B cell (primary cell): ENCODE measurements around the gene PKIB. TPM values are rescaled to one million over a fixed set of nuclear protein-coding genes. Genes with fewer than 3 reads are reported as not detected.

Source experiments
- ATAC-seq: fragments of 200-7000 bp; cut with Tn5 transposase; one replicate; pipeline ENCODE4 v1.10.0; 2021; ENCODE audit warnings: low read depth, mild to moderate bottlenecking, moderate number of reproducible peaks, moderate library complexity
- CTCF ChIA-PET: fragments of 350-600 bp; sonication (Branson Sonifier 250); formaldehyde crosslinking; loops from one replicate; lab custom pipeline; 2021; ENCODE audit warnings: antibody characterized with exemption, inconsistent platforms; lab: Charles Lee
- POLR2A ChIA-PET: fragments of 350-600 bp; sonication (Branson Sonifier 250); formaldehyde crosslinking; loops from one replicate; lab custom pipeline; 2021; ENCODE audit warnings: antibody characterized with exemption; lab: Charles Lee
- DNase-seq: peaks from one replicate; pipeline ENCODE4 v3.0.0; 2013
- H2AFZ ChIP-seq: 2 replicates; pipeline ENCODE4 v1.6.1; 2012; ENCODE audit warnings: mild to moderate bottlenecking, low read depth, low read length; ENCODE audit not compliant: insufficient read depth, poor library complexity, severe bottlenecking
- H3K27ac ChIP-seq, 2 donors: 1 replicate in 1 of 2; 2 replicates in 1 of 2; pipeline ENCODE4 v1.5.1; 2012 to 2013; ENCODE audit warnings: low read length in 2 of 2, mild to moderate bottlenecking in 2 of 2, moderate library complexity in 1 of 2
- H3K27me3 ChIP-seq, 4 experiments: fragments of 200-600 bp in 1 of 4; sonication (generic) in 1 of 4; replicated peaks in 1 of 4; 1 replicate in 2 of 4; 2 replicates in 2 of 4; pipeline versions ENCODE4 v1.6.1 to v1.7.0; 2013 to 2016; ENCODE audit warnings: low read length in 3 of 4, mild to moderate bottlenecking in 2 of 4, mixed read lengths in 1 of 4, moderate library complexity in 1 of 4; ENCODE audit not compliant: insufficient read depth in 4 of 4, control insufficient read depth in 3 of 4; ENCODE audit errors: control extremely low read depth in 1 of 4
- H3K36me3 ChIP-seq, 2 experiments: replicated peaks in 1 of 2; 1 replicate in 1 of 2; 2 replicates in 1 of 2; pipeline versions ENCODE4 v1.6.1 to v1.7.1; 2013; ENCODE audit warnings: low read length in 1 of 2; ENCODE audit not compliant: insufficient read depth in 2 of 2, control insufficient read depth in 1 of 2; ENCODE audit errors: control extremely low read depth in 1 of 2, extremely low read depth in 1 of 2
- H3K4me1 ChIP-seq, 2 donors: fragments of 200-600 bp in 1 of 2; sonication (generic) in 1 of 2; 1 replicate in 1 of 2; 2 replicates in 1 of 2; pipeline versions ENCODE4 v1.5.1 to v1.6.1; 2013 to 2017; ENCODE audit warnings: low read length in 2 of 2; ENCODE audit not compliant: control insufficient read depth in 2 of 2, insufficient read depth in 2 of 2
- H3K4me2 ChIP-seq: replicated peaks from 2 replicates; pipeline ENCODE3; 2012; ENCODE audit warnings: mild to moderate bottlenecking, low read depth, low read length; ENCODE audit not compliant: poor library complexity, severe bottlenecking
- H3K4me3 ChIP-seq, 5 experiments: fragments of 200-600 bp in 1 of 5; sonication (generic) in 1 of 5; 1 replicate in 3 of 5; 2 replicates in 2 of 5; pipeline versions ENCODE4 v1.5.1 to v1.7.0; 2011 to 2016; ENCODE audit warnings: low read length in 4 of 5, mild to moderate bottlenecking in 4 of 5, low read depth in 2 of 5, control low read depth in 1 of 5, moderate library complexity in 1 of 5; ENCODE audit not compliant: insufficient read depth in 1 of 5; ENCODE audit errors: control extremely low read depth in 1 of 5, extremely low read depth in 1 of 5
- H3K79me2 ChIP-seq: fragments of 200-600 bp; sonication (generic); one replicate; pipeline ENCODE4 v1.6.0; 2016; ENCODE audit warnings: low read length; ENCODE audit not compliant: control insufficient read depth, insufficient read depth
- H3K9ac ChIP-seq: fragments of 200-600 bp; sonication (generic); 2 replicates; pipeline ENCODE4 v1.6.1; 2017; ENCODE audit warnings: mild to moderate bottlenecking, low read length, moderate library complexity
- H3K9me3 ChIP-seq, 3 donors: one replicate each; pipeline versions ENCODE4 v1.6.1 to v1.7.1; 2013; ENCODE audit warnings: low read length in 2 of 3; ENCODE audit not compliant: control insufficient read depth in 2 of 3, insufficient read depth in 1 of 3; ENCODE audit errors: control extremely low read depth in 1 of 3
- H4K20me1 ChIP-seq: 2 replicates; pipeline ENCODE4 v1.6.0; 2012; ENCODE audit warnings: mild to moderate bottlenecking, low read length; ENCODE audit not compliant: insufficient read depth, control insufficient read depth, poor library complexity, severe bottlenecking
- H3K27ac Mint-ChIP-seq: one replicate; pipeline ENCODE4 v1.8.0; 2021; ENCODE audit warnings: mixed read lengths
- H3K27me3 Mint-ChIP-seq: one replicate; pipeline ENCODE4 v1.8.0; 2021; ENCODE audit warnings: mixed read lengths
- H3K4me1 Mint-ChIP-seq: one replicate; pipeline ENCODE4 v1.8.0; 2021; ENCODE audit warnings: mixed read lengths
- H3K4me3 Mint-ChIP-seq: one replicate; pipeline ENCODE4 v1.8.0; 2021; ENCODE audit warnings: mixed read lengths
- H3K9me3 Mint-ChIP-seq: one replicate; pipeline ENCODE4 v1.8.0; 2022; ENCODE audit warnings: mixed read lengths; ENCODE audit not compliant: insufficient read depth
- EZH2 ChIP-seq: IDR thresholded peaks from 2 replicates; pipeline ENCODE4 v1.6.1; 2012; ENCODE audit warnings: borderline replicate concordance, low read depth, mild to moderate bottlenecking, moderate library complexity, low read length; ENCODE audit not compliant: insufficient read depth, poor library complexity, severe bottlenecking
- WGBS: methylation state at CpG from one replicate; pipeline ENCODE4 v1.1.5; 2013; ENCODE audit warnings: missing lambda C conversion rate; ENCODE audit not compliant: insufficient coverage; 5-methylcytosine and 5-hydroxymethylcytosine counted together
- intact Hi-C: fragments of 100-400 bp; cut with micrococcal nuclease; formaldehyde crosslinking; loops from one replicate; pipeline ENCODE4 v1.10.0; 2022
- polyA plus RNA-seq: library from polyadenylated mRNA; depleted of rRNA; stranded (reverse); fragments of >200 nt; gene quantifications from 2 replicates; pipeline ENCODE4 v1.2.3, GENCODE V29; 2012
- total RNA-seq, 2 donors: library from RNA; stranded (reverse); fragments of 120-200 nt in 1 of 2; gene quantifications; 1 replicate in 1 of 2; 2 replicates in 1 of 2; pipeline versions ENCODE4 v1.2.3 to v1.2.4, GENCODE V29; 2013 to 2022
- TF ChIP-seq, protein P1 (sequence below): fragments of 200-600 bp; IDR thresholded peaks from one replicate; pipeline ENCODE4 v1.8.0; 2022; ENCODE audit warnings: antibody characterized with exemption, mild to moderate bottlenecking

PKIB gene
- total and polyA plus RNA-seq, 2 donors (not counting 1 experiment from before 2014, with no cell fraction given) = 0.27 to 1.2 TPM

DNA sequence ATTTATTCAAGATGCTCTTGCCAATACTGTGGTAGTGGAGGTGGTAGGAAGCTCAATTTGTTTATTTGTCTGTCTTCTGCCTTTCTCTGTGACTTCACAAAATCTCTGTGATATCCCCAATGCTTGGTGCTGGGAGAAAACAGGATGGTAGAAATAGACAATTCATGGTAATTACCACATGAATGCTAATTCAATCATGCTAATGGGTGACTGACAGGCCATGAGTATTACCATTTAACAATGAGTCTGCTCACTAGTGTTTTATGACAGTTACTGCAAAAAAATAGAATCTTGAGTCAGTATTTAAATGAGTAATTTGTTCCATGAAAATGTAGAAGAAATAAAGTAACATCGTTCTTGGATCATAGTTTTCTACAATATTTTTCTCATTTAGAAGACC lies 117.0 kb downstream of the PKIB start:
- H3K27ac Mint-ChIP-seq = no peak overlapping the region
- ATAC-seq = no peak
- no peaks in the 10 kb centered on the region for H3K9me3 Mint-ChIP-seq
- Histone ChIP-seq H3K9me3 (no peaks in the 10 kb centered on the region), H3K4me1 (no peaks in the 10 kb centered on the region), H3K4me2 (no peak overlapping the region), H4K20me1 (no peaks in the 10 kb centered on the region), H3K27ac (no peak overlapping the region), H3K36me3 (no peaks in the 10 kb centered on the region), H3K79me2 (no peaks in the 10 kb centered on the region), H2AFZ (no peak overlapping the region), H3K9ac (no peak overlapping the region), H3K4me3 (no peak overlapping the region), H3K27me3 (peaks cover 0 to under 1% (median 0%) of the 10 kb centered on the region in 4 experiments)
- CTCF ChIA-PET = interaction anchor here (0.8 to 8.8 kb wide), 4 partner anchors 22 to 237 kb away, joined by 3 to 104 read pairs (median 5); no protein-coding TSS in a partner anchor
- peaks cover 5% of the 10 kb centered on the region for H3K27me3 Mint-ChIP-seq
- no peaks in the 10 kb centered on the region for H3K4me1 Mint-ChIP-seq
- no peak overlapping the region for H3K4me3 Mint-ChIP-seq
- TF ChIP-seq EZH2 = no peak
- TF ChIP-seq, protein P1, sequence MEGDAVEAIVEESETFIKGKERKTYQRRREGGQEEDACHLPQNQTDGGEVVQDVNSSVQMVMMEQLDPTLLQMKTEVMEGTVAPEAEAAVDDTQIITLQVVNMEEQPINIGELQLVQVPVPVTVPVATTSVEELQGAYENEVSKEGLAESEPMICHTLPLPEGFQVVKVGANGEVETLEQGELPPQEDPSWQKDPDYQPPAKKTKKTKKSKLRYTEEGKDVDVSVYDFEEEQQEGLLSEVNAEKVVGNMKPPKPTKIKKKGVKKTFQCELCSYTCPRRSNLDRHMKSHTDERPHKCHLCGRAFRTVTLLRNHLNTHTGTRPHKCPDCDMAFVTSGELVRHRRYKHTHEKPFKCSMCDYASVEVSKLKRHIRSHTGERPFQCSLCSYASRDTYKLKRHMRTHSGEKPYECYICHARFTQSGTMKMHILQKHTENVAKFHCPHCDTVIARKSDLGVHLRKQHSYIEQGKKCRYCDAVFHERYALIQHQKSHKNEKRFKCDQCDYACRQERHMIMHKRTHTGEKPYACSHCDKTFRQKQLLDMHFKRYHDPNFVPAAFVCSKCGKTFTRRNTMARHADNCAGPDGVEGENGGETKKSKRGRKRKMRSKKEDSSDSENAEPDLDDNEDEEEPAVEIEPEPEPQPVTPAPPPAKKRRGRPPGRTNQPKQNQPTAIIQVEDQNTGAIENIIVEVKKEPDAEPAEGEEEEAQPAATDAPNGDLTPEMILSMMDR = no peak
- no peak for DNase-seq
- POLR2A ChIA-PET = no interaction called here
- WGBS = no CpG with 5 or more reads among the region's 1 CpG
- intact Hi-C loops = loop anchor here (10.0 kb wide), 1 partner anchor 252 kb away; the partner anchor contains the start of gene SERINC1

DNA sequence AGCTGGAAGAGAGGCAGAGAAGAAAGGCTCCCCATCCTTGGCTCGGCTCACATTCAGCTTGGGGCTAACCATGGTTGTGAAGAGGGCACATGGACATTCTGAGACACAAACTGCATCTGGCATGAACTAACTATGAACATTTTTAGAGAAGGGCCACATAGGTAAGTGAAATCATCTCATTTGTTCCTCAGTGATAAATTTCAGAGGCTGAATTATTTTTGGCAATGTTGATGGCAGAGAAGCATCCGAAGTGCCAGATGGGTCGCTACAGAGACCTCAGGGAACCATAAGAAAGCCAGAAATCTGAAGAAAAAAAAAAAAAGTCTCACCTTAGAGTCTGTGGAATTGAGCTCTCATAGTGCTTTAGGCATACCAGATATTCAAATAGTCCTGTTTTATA lies 120.1 kb downstream of the PKIB start:
- no peak overlapping the region for H3K27ac ChIP-seq
- no peak for ATAC-seq
- 100% methylated on average over 3 of the region's 3 CpGs for WGBS
- intact Hi-C loops = loop anchor here (1.0 kb wide), 2 partner anchors 109 to 586 kb away; no protein-coding TSS in a partner anchor
- Mint-ChIP-seq H3K27me3 (peaks cover 5% of the 10 kb centered on the region), H3K4me3 (no peak overlapping the region), H3K27ac (no peak overlapping the region), H3K4me1 (no peaks in the 10 kb centered on the region), H3K9me3 (no peaks in the 10 kb centered on the region)
- H3K27me3 ChIP-seq = peaks cover 0 to 4% (median 0%) of the 10 kb centered on the region in 4 experiments
- no peak overlapping the region for H2AFZ ChIP-seq
- H3K4me1 ChIP-seq = no peaks in the 10 kb centered on the region
- no peaks in the 10 kb centered on the region for H3K36me3 ChIP-seq
- TF ChIP-seq, protein P1 = no peak
- TF ChIP-seq EZH2 = no peak
- no peaks in the 10 kb centered on the region for H3K9me3 ChIP-seq
- no peak for DNase-seq
- H3K4me3 ChIP-seq = no peak overlapping the region
- H4K20me1 ChIP-seq = no peaks in the 10 kb centered on the region
- POLR2A ChIA-PET = no interaction called here
- CTCF ChIA-PET = interaction anchor here (0.7 to 8.8 kb wide), 9 partner anchors 9 to 588 kb away, joined by 3 to 104 read pairs (median 3); no protein-coding TSS in a partner anchor
- H3K4me2 ChIP-seq = no peak overlapping the region
- H3K79me2 ChIP-seq = no peaks in the 10 kb centered on the region
- no peak overlapping the region for H3K9ac ChIP-seq
